K562 (cell line): ENCODE results near the gene FCRL6. TPM values are rescaled to one million over a fixed set of nuclear protein-coding genes. Genes with fewer than 3 reads are reported as not detected.

Source experiments
- ATAC-seq: fragments of 200-7000 bp; cut with Tn5 transposase; 3 replicates; pipeline ENCODE4 v1.9.1; 2020; ENCODE audit warnings: moderate library complexity
- BruUV-seq: library from RNA; stranded (reverse); fragments of 400-500 nt; replicated peaks from 2 replicates; lab custom pipeline; 2021; lab: Mats Ljungman, UMichigan
- CTCF ChIA-PET: fragments of 300-600 bp; formaldehyde crosslinking; extraction: SDS; loops from one replicate; lab custom pipeline; 2021; ENCODE audit warnings: low intra/inter-chr PET ratio; lab: Yijun Ruan, JAX
- POLR2A ChIA-PET: fragments of 300-600, 350-650 bp; sonication (Branson Sonifier 250); formaldehyde crosslinking; extraction: SDS; loops from one replicate; lab custom pipeline; 2021; ENCODE audit warnings: antibody characterized with exemption, inconsistent platforms; lab: Yijun Ruan, JAX
- DNase-seq, 4 experiments: peaks; one replicate each; pipeline versions ENCODE4 v3.0.0 to v3.0.0-alpha.2; 2011 to 2018; ENCODE audit warnings: low spot score in 3 of 4, mixed read lengths in 3 of 4; ENCODE audit errors: extremely low read depth in 1 of 4
- FAIRE-seq: peaks from 2 replicates; lab custom pipeline; 2011; peaks lifted over from hg19 to GRCh38; lab: Jason Lieb, UNC
- H2AFZ ChIP-seq: 2 replicates; pipeline ENCODE4 v1.6.0; 2011; ENCODE audit warnings: low read depth, low read length, control low read depth, inconsistent platforms
- H3K27ac ChIP-seq: fragments of 200-600 bp; 3 replicates; pipeline ENCODE4 v1.8.0; 2011; ENCODE audit warnings: low read depth, mild to moderate bottlenecking, control low read depth, inconsistent platforms, low read length, moderate library complexity, mixed read lengths; ENCODE audit errors: extremely low read depth
- H3K27me3 ChIP-seq, 2 experiments: fragments of 300-600 bp in 1 of 2; 2 replicates in 1 of 2; 3 replicates in 1 of 2; pipeline versions ENCODE4 v1.6.0 to v1.8.0; 2011; ENCODE audit warnings: inconsistent platforms in 2 of 2, low read length in 2 of 2, mild to moderate bottlenecking in 1 of 2, mixed read lengths in 1 of 2, moderate library complexity in 1 of 2; ENCODE audit not compliant: control insufficient read depth in 2 of 2, insufficient read depth in 2 of 2
- H3K36me3 ChIP-seq: fragments of 300-600 bp; 3 replicates; pipeline ENCODE4 v1.8.0; 2011; ENCODE audit warnings: mild to moderate bottlenecking, low read length, inconsistent platforms; ENCODE audit not compliant: control insufficient read depth, insufficient read depth
- H3K4me1 ChIP-seq, 2 experiments: fragments of 200-600 bp in 1 of 2; replicated peaks in 1 of 2; 2 replicates in 1 of 2; 3 replicates in 1 of 2; pipeline versions ENCODE4 v1.5.1 to v1.8.0; 2011; ENCODE audit warnings: inconsistent platforms in 2 of 2, low read length in 2 of 2, mild to moderate bottlenecking in 1 of 2, mixed read lengths in 1 of 2, moderate library complexity in 1 of 2; ENCODE audit not compliant: control insufficient read depth in 2 of 2, insufficient read depth in 2 of 2
- H3K4me2 ChIP-seq: 2 replicates; pipeline ENCODE4 v1.6.1; 2011; ENCODE audit warnings: low read length, control low read depth, inconsistent platforms, mixed read lengths; ENCODE audit not compliant: insufficient read depth
- H3K4me3 ChIP-seq: fragments of 200-600 bp; sonication (generic), shearing (Covaris generic); 2 replicates; pipeline ENCODE4 v1.5.1; 2016; ENCODE audit warnings: control low read depth, inconsistent platforms
- H3K79me2 ChIP-seq: fragments of 200-600 bp; 3 replicates; pipeline ENCODE4 v1.8.0; 2011; ENCODE audit warnings: low read length, inconsistent platforms; ENCODE audit not compliant: control insufficient read depth, insufficient read depth
- H3K9ac ChIP-seq, 2 experiments: 2 replicates each; pipeline versions ENCODE4 v1.6.0 to v1.6.1; 2011; ENCODE audit warnings: low read depth in 2 of 2, low read length in 2 of 2, control low read depth in 1 of 2, inconsistent platforms in 1 of 2, mild to moderate bottlenecking in 1 of 2, mixed read lengths in 1 of 2; ENCODE audit not compliant: insufficient read depth in 1 of 2
- H3K9me1 ChIP-seq: one replicate; pipeline ENCODE4 v1.6.0; 2011; ENCODE audit warnings: inconsistent platforms, mild to moderate bottlenecking, low read length, moderate library complexity; ENCODE audit not compliant: control insufficient read depth, insufficient read depth
- H3K9me3 ChIP-seq: replicated peaks from 2 replicates; pipeline ENCODE4 v1.5.1; 2011; ENCODE audit warnings: low read depth, low read length, inconsistent platforms; ENCODE audit not compliant: control insufficient read depth, insufficient read depth
- H4K20me1 ChIP-seq: replicated peaks from 2 replicates; pipeline ENCODE4 v1.6.1; 2011; ENCODE audit warnings: low read length, inconsistent platforms, mixed read lengths; ENCODE audit not compliant: control insufficient read depth, insufficient read depth
- CREB1 ChIP-seq, 2 experiments: sonication (generic) in 1 of 2; formaldehyde crosslinking in 1 of 2; IDR thresholded peaks; 2 replicates each; pipeline versions ENCODE4 v1.6.1 to v1.8.0; 2012 to 2022; ENCODE audit warnings: inconsistent platforms in 1 of 2, mild to moderate bottlenecking in 1 of 2, missing genetic modification reagents in 1 of 2, moderate library complexity in 1 of 2
- CTCF ChIP-seq, 3 experiments: IDR thresholded peaks in 2 of 3; conservative IDR thresholded peaks in 1 of 3; 2 replicates each; pipeline ENCODE4 v1.5.1; 2011 to 2012; ENCODE audit warnings: low read length in 3 of 3, mild to moderate bottlenecking in 3 of 3, control low read depth in 2 of 3, improper control_type of control experiment in 1 of 3, inconsistent platforms in 1 of 3, low read depth in 1 of 3, mixed read lengths in 1 of 3, moderate library complexity in 1 of 3; ENCODE audit not compliant: insufficient read depth in 2 of 3
- ELF1 ChIP-seq: fragments of 200-800 bp; sonication (Bioruptor generic); IDR thresholded peaks from 2 replicates; pipeline ENCODE4 v1.6.1; 2016; ENCODE audit warnings: missing genetic modification characterization, missing compliant biosample characterization
- ESRRA ChIP-seq: fragments of 450-650 bp; IDR thresholded peaks from 2 replicates; pipeline ENCODE4 v1.6.1; 2014; ENCODE audit warnings: low read depth, mild to moderate bottlenecking, moderate library complexity, borderline replicate concordance
- HDAC8 ChIP-seq: fragments of 450-650 bp; IDR thresholded peaks from 2 replicates; pipeline ENCODE4 v1.6.1; 2016; ENCODE audit warnings: mild to moderate bottlenecking, missing genetic modification characterization, moderate library complexity, missing compliant biosample characterization
- HMG20B ChIP-seq: fragments of 250-450 bp; sonication (Bioruptor Pico); IDR thresholded peaks from 2 replicates; pipeline ENCODE4 v1.5.0; 2021; ENCODE audit warnings: mild to moderate bottlenecking
- NONO ChIP-seq, 2 experiments: fragments of 200-400 bp in 1 of 2; fragments of 450-650 bp in 1 of 2; formaldehyde crosslinking in 1 of 2; IDR thresholded peaks; 2 replicates each; pipeline ENCODE4 v1.6.1; 2017; ENCODE audit warnings: low read depth in 2 of 2, mild to moderate bottlenecking in 2 of 2, moderate library complexity in 2 of 2, low read length in 1 of 2
- POU5F1 ChIP-seq: fragments of 150-350 bp; IDR thresholded peaks from 2 replicates; pipeline ENCODE4 v1.6.1; 2014; ENCODE audit warnings: borderline replicate concordance, low read length, low read depth, mild to moderate bottlenecking; ENCODE audit not compliant: partially characterized antibody
- WGBS: fragments of 100-300 bp; shearing (Covaris generic); methylation state at CpG from one replicate; pipeline ENCODE4 v1.1.6; 2016; ENCODE audit warnings: low coverage, mixed read lengths; ENCODE audit not compliant: insufficient coverage; ENCODE audit errors: missing lambda C conversion rate; 5-methylcytosine and 5-hydroxymethylcytosine counted together
- in situ Hi-C: fragments of 300-500 bp; cut with MboI; formaldehyde crosslinking; loops from 4 replicates; pipeline ENCODE4 v1.15.0; 2018; ENCODE audit warnings: inconsistent platforms, mixed read lengths
- intact Hi-C: fragments of 100-400 bp; cut with micrococcal nuclease; formaldehyde crosslinking; loops from 2 replicates; pipeline ENCODE4 v1.14.2; 2022
- polyA plus RNA-seq, 8 experiments: library from polyadenylated mRNA; depleted of rRNA in 4 of 8; stranded (reverse) in 5 of 8; unstranded in 3 of 8; fragments of >200 nt; fragmentation: Nextera tagmentation in 2 of 8; fragmentation: Illumina TruSeq in 1 of 8; extraction: Ambion mirVana in 2 of 8; extraction: Trizol in 1 of 8; gene quantifications; 2 replicates each; pipeline versions ENCODE4 v1.2.1 to v1.2.3, GENCODE V29; 2011 to 2014; ENCODE audit warnings: inconsistent platforms in 1 of 8, missing spikeins in 1 of 8
- total RNA-seq, 7 experiments: library from RNA; depleted of rRNA in 6 of 7; stranded (reverse); fragments of >200 nt in 6 of 7; fragmentation: Illumina TruSeq in 2 of 7; extraction: Trizol in 2 of 7; gene quantifications; 2 replicates each; pipeline versions ENCODE4 v1.2.1 to v1.2.3, GENCODE V29; 2011 to 2021; ENCODE audit warnings: low replicate concordance in 1 of 7
- TF ChIP-seq, protein P1 (sequence below): sonication (generic); formaldehyde crosslinking; IDR thresholded peaks from 2 replicates; pipeline ENCODE4 v1.8.1; 2023; ENCODE audit warnings: missing genetic modification reagents, mild to moderate bottlenecking, borderline replicate concordance
- TF ChIP-seq, protein P2 (sequence below): fragments of 200-800 bp; sonication (Bioruptor generic); IDR thresholded peaks from 2 replicates; pipeline ENCODE4 v1.6.1; 2017; ENCODE audit warnings: missing genetic modification characterization, missing compliant biosample characterization

Gene FCRL6
- total and polyA plus RNA-seq, 9 of the 15 experiments (the other 6 are each of a cell fraction or from before 2014, with no cell fraction given), result not detected

DNA sequence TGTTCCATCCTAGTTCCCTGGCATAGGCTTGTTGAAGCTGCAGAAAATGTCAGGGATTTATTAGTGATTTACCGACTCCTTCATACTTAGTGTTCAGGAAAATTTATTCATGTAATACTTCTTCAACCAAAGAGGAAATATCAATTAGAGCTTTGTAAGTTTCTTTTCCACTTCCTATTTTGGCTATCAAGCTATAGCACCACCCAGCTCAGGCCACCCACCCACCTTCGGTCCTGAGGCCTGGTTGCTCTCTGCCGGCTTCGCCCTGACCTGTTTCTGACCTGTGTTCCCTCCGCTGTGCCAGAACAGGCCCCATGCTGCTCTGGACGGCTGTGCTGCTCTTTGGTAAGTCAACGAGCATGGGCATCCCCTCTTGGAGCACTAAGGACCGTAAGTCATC lies at the start of gene FCRL6 (continued):
- TF ChIP-seq, protein P1, sequence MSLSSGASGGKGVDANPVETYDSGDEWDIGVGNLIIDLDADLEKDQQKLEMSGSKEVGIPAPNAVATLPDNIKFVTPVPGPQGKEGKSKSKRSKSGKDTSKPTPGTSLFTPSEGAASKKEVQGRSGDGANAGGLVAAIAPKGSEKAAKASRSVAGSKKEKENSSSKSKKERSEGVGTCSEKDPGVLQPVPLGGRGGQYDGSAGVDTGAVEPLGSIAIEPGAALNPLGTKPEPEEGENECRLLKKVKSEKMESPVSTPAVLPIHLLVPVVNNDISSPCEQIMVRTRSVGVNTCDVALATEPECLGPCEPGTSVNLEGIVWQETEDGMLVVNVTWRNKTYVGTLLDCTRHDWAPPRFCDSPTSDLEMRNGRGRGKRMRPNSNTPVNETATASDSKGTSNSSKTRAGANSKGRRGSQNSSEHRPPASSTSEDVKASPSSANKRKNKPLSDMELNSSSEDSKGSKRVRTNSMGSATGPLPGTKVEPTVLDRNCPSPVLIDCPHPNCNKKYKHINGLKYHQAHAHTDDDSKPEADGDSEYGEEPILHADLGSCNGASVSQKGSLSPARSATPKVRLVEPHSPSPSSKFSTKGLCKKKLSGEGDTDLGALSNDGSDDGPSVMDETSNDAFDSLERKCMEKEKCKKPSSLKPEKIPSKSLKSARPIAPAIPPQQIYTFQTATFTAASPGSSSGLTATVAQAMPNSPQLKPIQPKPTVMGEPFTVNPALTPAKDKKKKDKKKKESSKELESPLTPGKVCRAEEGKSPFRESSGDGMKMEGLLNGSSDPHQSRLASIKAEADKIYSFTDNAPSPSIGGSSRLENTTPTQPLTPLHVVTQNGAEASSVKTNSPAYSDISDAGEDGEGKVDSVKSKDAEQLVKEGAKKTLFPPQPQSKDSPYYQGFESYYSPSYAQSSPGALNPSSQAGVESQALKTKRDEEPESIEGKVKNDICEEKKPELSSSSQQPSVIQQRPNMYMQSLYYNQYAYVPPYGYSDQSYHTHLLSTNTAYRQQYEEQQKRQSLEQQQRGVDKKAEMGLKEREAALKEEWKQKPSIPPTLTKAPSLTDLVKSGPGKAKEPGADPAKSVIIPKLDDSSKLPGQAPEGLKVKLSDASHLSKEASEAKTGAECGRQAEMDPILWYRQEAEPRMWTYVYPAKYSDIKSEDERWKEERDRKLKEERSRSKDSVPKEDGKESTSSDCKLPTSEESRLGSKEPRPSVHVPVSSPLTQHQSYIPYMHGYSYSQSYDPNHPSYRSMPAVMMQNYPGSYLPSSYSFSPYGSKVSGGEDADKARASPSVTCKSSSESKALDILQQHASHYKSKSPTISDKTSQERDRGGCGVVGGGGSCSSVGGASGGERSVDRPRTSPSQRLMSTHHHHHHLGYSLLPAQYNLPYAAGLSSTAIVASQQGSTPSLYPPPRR (CRISPR knock-in tag), result no peak
- TF ChIP-seq CREB1 (IDR thresholded peaks at IDR 0.05) (no peak), CREB1 (CRISPR knock-in tag; IDR thresholded peaks at IDR 0.05) (no peak)

DNA sequence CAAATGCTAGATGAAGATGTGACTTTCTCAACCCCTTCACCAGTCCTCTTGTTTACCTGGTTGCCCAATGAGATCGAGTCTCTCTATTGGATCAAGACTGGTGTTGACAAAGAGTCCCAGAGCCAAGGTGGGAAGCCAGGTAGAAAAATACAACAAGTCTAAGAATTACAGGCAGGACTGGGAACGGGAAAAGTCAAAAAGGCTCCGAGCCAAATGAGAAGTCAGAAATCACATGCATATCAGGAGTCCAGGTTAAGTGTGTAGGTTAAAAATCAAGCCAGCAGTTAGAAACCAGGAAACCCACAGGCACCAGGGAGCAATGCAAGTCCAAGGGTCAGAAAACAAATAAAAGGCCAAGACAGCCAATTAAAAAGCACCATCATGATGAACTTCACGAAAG lies 48.8 kb upstream of the FCRL6 start:
- H3K9me3 ChIP-seq, result no peaks in the 10 kb centered on the region
- CTCF ChIA-PET, result no interaction called here
- no peak overlapping the region for H3K27ac ChIP-seq
- no peaks in the 10 kb centered on the region for H3K79me2 ChIP-seq
- WGBS, result 0% methylated on average over 4 of the region's 4 CpGs
- no TSS peak for BruUV-seq
- no peak overlapping the region for H3K4me2 ChIP-seq
- H3K9ac ChIP-seq, result no peak overlapping the region
- DNase-seq (no peak), FAIRE-seq (no peak), ATAC-seq (no peak)
- H3K4me3 ChIP-seq, result no peak overlapping the region
- POLR2A ChIA-PET, result no interaction called here
- no peaks in the 10 kb centered on the region for H3K4me1 ChIP-seq
- intact Hi-C loops, result no loop called here
- in situ Hi-C loops, result no loop called here
- no peaks in the 10 kb centered on the region for H3K9me1 ChIP-seq
- H2AFZ ChIP-seq, result no peak overlapping the region
- H3K36me3 ChIP-seq, result no peaks in the 10 kb centered on the region
- no peaks in the 10 kb centered on the region for H4K20me1 ChIP-seq
- no peaks in the 10 kb centered on the region; a peak in 1 of 5 replicates for H3K27me3 ChIP-seq
- TF ChIP-seq, protein P2, sequence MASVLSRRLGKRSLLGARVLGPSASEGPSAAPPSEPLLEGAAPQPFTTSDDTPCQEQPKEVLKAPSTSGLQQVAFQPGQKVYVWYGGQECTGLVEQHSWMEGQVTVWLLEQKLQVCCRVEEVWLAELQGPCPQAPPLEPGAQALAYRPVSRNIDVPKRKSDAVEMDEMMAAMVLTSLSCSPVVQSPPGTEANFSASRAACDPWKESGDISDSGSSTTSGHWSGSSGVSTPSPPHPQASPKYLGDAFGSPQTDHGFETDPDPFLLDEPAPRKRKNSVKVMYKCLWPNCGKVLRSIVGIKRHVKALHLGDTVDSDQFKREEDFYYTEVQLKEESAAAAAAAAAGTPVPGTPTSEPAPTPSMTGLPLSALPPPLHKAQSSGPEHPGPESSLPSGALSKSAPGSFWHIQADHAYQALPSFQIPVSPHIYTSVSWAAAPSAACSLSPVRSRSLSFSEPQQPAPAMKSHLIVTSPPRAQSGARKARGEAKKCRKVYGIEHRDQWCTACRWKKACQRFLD (CRISPR knock-in tag), result no peak
- TF ChIP-seq CTCF (IDR thresholded peaks at IDR 0.05 in 2 of 3, conservative IDR thresholded peaks at IDR 0.05 in 1 of 3; ENCODE audit: insufficient read depth in 2 of 3, low read depth in 1 of 3, low read length in 3 of 3) (no peak), ELF1 (tag) (no peak), HDAC8 (tag) (no peak), ESRRA (no peak), HMG20B (no peak), POU5F1 (no peak), NONO (IDR thresholded peaks at IDR 0.05; ENCODE audit: low read depth in 2 of 2, low read length in 1 of 2) (no peak)
